Measurements from ENCODE around the gene LPP. TPM values are rescaled to one million over a fixed set of nuclear protein-coding genes. Genes with fewer than 3 reads are reported as not detected.

Gene LPP
- total and polyA plus RNA-seq, 2 of the 13 experiments (the other 11 are each of a cell fraction or from before 2014, with no cell fraction given), result 19.2 to 29.9 TPM

DNA sequence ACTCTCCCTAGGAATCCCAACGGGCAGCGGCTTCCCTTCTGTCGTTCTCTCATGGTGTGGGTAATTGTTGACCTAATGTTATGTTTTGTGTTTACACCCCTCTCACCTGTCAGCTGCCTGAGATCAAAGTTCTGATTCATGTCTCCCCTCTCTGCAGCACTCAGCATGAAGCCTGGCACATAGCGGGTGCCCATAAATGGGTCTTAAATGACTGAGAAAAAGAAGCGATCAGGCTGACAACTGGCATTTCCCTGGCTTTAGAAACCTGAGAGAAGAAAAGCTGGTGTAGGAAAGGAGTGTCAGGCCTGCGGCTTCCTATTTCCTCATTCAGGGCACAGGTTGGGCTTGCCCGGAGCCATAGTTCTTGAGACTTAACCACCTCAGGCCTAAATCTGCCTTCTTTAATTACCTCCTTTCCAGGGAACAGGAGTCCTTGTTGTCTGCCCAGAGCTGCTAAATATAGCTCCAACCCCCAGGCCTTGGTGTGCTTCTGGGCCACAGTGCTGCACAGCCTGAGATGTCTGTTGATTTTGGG lies 31.8 kb downstream of the LPP start (continued):
- TF ChIP-seq MYPOP (CRISPR knock-in tag; IDR thresholded peaks at IDR 0.05), result no peak
- no peak for TF ChIP-seq GLI4 (CRISPR knock-in tag; IDR thresholded peaks at IDR 0.05; ENCODE audit: borderline replicate concordance)
- TF ChIP-seq ZSCAN21 (CRISPR knock-in tag; IDR thresholded peaks at IDR 0.05; ENCODE audit: borderline replicate concordance), result no peak
- TF ChIP-seq, protein P1, sequence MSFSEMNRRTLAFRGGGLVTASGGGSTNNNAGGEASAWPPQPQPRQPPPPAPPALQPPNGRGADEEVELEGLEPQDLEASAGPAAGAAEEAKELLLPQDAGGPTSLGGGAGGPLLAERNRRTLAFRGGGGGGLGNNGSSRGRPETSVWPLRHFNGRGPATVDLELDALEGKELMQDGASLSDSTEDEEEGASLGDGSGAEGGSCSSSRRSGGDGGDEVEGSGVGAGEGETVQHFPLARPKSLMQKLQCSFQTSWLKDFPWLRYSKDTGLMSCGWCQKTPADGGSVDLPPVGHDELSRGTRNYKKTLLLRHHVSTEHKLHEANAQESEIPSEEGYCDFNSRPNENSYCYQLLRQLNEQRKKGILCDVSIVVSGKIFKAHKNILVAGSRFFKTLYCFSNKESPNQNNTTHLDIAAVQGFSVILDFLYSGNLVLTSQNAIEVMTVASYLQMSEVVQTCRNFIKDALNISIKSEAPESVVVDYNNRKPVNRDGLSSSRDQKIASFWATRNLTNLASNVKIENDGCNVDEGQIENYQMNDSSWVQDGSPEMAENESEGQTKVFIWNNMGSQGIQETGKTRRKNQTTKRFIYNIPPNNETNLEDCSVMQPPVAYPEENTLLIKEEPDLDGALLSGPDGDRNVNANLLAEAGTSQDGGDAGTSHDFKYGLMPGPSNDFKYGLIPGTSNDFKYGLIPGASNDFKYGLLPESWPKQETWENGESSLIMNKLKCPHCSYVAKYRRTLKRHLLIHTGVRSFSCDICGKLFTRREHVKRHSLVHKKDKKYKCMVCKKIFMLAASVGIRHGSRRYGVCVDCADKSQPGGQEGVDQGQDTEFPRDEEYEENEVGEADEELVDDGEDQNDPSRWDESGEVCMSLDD (CRISPR knock-in tag; IDR thresholded peaks at IDR 0.05; ENCODE audit: borderline replicate concordance), result no peak
- TF ChIP-seq KMT2A (CRISPR knock-in tag; IDR thresholded peaks at IDR 0.05), result 0 out of 2 replicates have a peak, but pooled peaks have one; percentile 28
- TF ChIP-seq, protein P2, sequence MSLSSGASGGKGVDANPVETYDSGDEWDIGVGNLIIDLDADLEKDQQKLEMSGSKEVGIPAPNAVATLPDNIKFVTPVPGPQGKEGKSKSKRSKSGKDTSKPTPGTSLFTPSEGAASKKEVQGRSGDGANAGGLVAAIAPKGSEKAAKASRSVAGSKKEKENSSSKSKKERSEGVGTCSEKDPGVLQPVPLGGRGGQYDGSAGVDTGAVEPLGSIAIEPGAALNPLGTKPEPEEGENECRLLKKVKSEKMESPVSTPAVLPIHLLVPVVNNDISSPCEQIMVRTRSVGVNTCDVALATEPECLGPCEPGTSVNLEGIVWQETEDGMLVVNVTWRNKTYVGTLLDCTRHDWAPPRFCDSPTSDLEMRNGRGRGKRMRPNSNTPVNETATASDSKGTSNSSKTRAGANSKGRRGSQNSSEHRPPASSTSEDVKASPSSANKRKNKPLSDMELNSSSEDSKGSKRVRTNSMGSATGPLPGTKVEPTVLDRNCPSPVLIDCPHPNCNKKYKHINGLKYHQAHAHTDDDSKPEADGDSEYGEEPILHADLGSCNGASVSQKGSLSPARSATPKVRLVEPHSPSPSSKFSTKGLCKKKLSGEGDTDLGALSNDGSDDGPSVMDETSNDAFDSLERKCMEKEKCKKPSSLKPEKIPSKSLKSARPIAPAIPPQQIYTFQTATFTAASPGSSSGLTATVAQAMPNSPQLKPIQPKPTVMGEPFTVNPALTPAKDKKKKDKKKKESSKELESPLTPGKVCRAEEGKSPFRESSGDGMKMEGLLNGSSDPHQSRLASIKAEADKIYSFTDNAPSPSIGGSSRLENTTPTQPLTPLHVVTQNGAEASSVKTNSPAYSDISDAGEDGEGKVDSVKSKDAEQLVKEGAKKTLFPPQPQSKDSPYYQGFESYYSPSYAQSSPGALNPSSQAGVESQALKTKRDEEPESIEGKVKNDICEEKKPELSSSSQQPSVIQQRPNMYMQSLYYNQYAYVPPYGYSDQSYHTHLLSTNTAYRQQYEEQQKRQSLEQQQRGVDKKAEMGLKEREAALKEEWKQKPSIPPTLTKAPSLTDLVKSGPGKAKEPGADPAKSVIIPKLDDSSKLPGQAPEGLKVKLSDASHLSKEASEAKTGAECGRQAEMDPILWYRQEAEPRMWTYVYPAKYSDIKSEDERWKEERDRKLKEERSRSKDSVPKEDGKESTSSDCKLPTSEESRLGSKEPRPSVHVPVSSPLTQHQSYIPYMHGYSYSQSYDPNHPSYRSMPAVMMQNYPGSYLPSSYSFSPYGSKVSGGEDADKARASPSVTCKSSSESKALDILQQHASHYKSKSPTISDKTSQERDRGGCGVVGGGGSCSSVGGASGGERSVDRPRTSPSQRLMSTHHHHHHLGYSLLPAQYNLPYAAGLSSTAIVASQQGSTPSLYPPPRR (CRISPR knock-in tag; IDR thresholded peaks at IDR 0.05; ENCODE audit: borderline replicate concordance), result peak; percentile 23; the same call in 1 of the 2 replicates
- TF ChIP-seq, protein P3, sequence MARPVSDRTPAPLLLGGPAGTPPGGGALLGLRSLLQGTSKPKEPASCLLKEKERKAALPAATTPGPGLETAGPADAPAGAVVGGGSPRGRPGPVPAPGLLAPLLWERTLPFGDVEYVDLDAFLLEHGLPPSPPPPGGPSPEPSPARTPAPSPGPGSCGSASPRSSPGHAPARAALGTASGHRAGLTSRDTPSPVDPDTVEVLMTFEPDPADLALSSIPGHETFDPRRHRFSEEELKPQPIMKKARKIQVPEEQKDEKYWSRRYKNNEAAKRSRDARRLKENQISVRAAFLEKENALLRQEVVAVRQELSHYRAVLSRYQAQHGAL (CRISPR knock-in tag; IDR thresholded peaks at IDR 0.05; ENCODE audit: not compliant biosample characterization), result no peak
- TF ChIP-seq GRHL1 (CRISPR knock-in tag; conservative IDR thresholded peaks at IDR 0.05), result no peak
- TF ChIP-seq, protein P4, sequence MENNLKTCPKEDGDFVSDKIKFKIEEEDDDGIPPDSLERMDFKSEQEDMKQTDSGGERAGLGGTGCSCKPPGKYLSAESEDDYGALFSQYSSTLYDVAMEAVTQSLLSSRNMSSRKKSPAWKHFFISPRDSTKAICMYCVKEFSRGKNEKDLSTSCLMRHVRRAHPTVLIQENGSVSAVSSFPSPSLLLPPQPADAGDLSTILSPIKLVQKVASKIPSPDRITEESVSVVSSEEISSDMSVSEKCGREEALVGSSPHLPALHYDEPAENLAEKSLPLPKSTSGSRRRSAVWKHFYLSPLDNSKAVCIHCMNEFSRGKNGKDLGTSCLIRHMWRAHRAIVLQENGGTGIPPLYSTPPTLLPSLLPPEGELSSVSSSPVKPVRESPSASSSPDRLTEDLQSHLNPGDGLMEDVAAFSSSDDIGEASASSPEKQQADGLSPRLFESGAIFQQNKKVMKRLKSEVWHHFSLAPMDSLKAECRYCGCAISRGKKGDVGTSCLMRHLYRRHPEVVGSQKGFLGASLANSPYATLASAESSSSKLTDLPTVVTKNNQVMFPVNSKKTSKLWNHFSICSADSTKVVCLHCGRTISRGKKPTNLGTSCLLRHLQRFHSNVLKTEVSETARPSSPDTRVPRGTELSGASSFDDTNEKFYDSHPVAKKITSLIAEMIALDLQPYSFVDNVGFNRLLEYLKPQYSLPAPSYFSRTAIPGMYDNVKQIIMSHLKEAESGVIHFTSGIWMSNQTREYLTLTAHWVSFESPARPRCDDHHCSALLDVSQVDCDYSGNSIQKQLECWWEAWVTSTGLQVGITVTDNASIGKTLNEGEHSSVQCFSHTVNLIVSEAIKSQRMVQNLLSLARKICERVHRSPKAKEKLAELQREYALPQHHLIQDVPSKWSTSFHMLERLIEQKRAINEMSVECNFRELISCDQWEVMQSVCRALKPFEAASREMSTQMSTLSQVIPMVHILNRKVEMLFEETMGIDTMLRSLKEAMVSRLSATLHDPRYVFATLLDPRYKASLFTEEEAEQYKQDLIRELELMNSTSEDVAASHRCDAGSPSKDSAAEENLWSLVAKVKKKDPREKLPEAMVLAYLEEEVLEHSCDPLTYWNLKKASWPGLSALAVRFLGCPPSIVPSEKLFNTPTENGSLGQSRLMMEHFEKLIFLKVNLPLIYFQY (CRISPR knock-in tag; IDR thresholded peaks at IDR 0.05; ENCODE audit: borderline replicate concordance), result no peak
- TF ChIP-seq, protein P5, sequence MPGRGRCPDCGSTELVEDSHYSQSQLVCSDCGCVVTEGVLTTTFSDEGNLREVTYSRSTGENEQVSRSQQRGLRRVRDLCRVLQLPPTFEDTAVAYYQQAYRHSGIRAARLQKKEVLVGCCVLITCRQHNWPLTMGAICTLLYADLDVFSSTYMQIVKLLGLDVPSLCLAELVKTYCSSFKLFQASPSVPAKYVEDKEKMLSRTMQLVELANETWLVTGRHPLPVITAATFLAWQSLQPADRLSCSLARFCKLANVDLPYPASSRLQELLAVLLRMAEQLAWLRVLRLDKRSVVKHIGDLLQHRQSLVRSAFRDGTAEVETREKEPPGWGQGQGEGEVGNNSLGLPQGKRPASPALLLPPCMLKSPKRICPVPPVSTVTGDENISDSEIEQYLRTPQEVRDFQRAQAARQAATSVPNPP (CRISPR knock-in tag; IDR thresholded peaks at IDR 0.05), result no peak
